ENCODE measurements around the gene MELTF. TPM values are rescaled to one million over a fixed set of nuclear protein-coding genes. Genes with fewer than 3 reads are reported as not detected.
"Not testable (repeated sequence)": the region's sequence is repeated elsewhere in the genome, so short reads cannot be mapped to it uniquely, and the experiment has no call there.

The MELTF gene
- polyA plus RNA-seq, 3 donors = 0.34 to 2.8 (median 0.36) TPM

GRCh38 chr3:197038679-197039462 lies 9.3 kb upstream of the MELTF start:
- Mint-ChIP-seq H3K36me3 (peaks cover 8 to 19% of the 10 kb centered on the region in 2 donors), H3K27me3 (ENCODE audit: low read depth in 3 of 3) (peaks cover 23 to 29% (median 26%) of the 10 kb centered on the region in 3 donors), H3K27ac (peak overlapping the region in 1 of 7 donors; percentile 51), H3K4me3 (no peak overlapping the region), H3K4me1 (no peaks in the 10 kb centered on the region), H3K9me3 (peaks cover 1 to 10% (median 2%) of the 10 kb centered on the region in 7 donors)
- no peak overlapping the region for H3K27ac ChIP-seq (ENCODE audit: low read depth in 1 of 2, low read length in 2 of 2)
- no peaks in the 10 kb centered on the region for H3K4me1 ChIP-seq (ENCODE audit: control insufficient read depth in 1 of 2, insufficient read depth in 2 of 2, low read length in 2 of 2)
- H3K79me2 ChIP-seq (ENCODE audit: insufficient read depth, low read length) = no peaks in the 10 kb centered on the region
- 85% methylated on average over 6 of the region's 14 CpGs for WGBS (ENCODE audit: insufficient coverage)
- no peak overlapping the region for H3K9ac ChIP-seq (ENCODE audit: insufficient read depth, low read length, poor library complexity, severe bottlenecking)
- no peak overlapping the region for H3K4me2 ChIP-seq (replicated peaks; ENCODE audit: extremely low read depth, low read length, poor library complexity, severe bottlenecking)
- H3K27me3 ChIP-seq (ENCODE audit: control insufficient read depth in 2 of 2, insufficient read depth in 2 of 2, low read length in 2 of 2) = peaks cover 9 to 19% of the 10 kb centered on the region in 2 donors
- H3K36me3 ChIP-seq (replicated peaks in 1 of 2; ENCODE audit: control insufficient read depth in 1 of 2, insufficient read depth in 2 of 2, low read length in 2 of 2) = peaks cover 2 to 10% of the 10 kb centered on the region in 2 donors
- no peaks in the 10 kb centered on the region for H4K20me1 ChIP-seq (ENCODE audit: insufficient read depth, low read length)
- no peak overlapping the region for H3K4me3 ChIP-seq (replicated peaks in 1 of 3; ENCODE audit: low read depth in 2 of 3, low read length in 3 of 3)
- TF ChIP-seq CTCF (IDR thresholded peaks at IDR 0.05) = no peak
- no peak for DNase-seq
- no peak overlapping the region for H2AFZ ChIP-seq (ENCODE audit: insufficient read depth, low read depth, low read length, poor library complexity, severe bottlenecking)
- intact Hi-C loops (cut with micrococcal nuclease) = no loop called here
- H3K9me3 ChIP-seq (replicated peaks in 1 of 2; ENCODE audit: control insufficient read depth in 1 of 2, insufficient read depth in 1 of 2, low read length in 2 of 2) = no peaks in the 10 kb centered on the region

DNA sequence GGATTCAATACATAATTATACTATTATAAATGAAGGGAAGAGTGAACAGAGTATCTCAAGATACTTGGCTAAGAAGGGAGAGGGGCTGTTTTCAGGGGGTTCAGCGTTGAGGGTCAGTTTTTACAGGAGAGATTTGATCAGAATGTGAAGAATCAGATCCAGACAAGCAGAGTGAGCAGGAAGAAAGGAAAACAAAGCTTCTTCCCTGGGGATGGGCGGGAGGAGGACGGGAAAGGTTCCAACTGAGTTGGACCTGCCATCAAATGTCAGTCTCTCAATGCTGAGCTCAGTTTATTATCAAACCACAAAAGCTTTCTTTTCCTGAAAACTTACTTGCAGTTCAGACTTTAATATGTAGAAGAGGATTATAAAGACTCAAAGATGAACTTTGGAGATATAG lies 6.0 kb upstream of the MELTF start:
- no peak for DNase-seq
- H3K4me3 Mint-ChIP-seq = peak overlapping the region in 1 of 2 donors; percentile 61
- no peak overlapping the region for H2AFZ ChIP-seq (ENCODE audit: insufficient read depth, low read depth, low read length, poor library complexity, severe bottlenecking)
- no peak overlapping the region for H3K27ac Mint-ChIP-seq
- H3K36me3 ChIP-seq (replicated peaks in 1 of 2; ENCODE audit: control insufficient read depth in 1 of 2, insufficient read depth in 2 of 2, low read length in 2 of 2) = no peaks in the 10 kb centered on the region
- H3K36me3 Mint-ChIP-seq = peaks cover 0 to 6% of the 10 kb centered on the region in 2 donors
- 100% methylated on average over 1 of the region's 3 CpGs for WGBS (ENCODE audit: insufficient coverage)
- H3K27me3 ChIP-seq (ENCODE audit: control insufficient read depth in 2 of 2, insufficient read depth in 2 of 2, low read length in 2 of 2) = peaks cover 9 to 19% of the 10 kb centered on the region in 2 donors
- H3K27ac ChIP-seq (ENCODE audit: low read depth in 1 of 2, low read length in 2 of 2) = no peak overlapping the region
- H3K9me3 Mint-ChIP-seq = peaks cover 2 to 10% (median 2%) of the 10 kb centered on the region in 7 donors
- intact Hi-C loops (cut with micrococcal nuclease) = no loop called here
- H4K20me1 ChIP-seq (ENCODE audit: insufficient read depth, low read length) = no peaks in the 10 kb centered on the region
- H3K27me3 Mint-ChIP-seq (ENCODE audit: low read depth in 3 of 3) = peaks cover 23 to 30% (median 24%) of the 10 kb centered on the region in 3 donors
- H3K4me1 Mint-ChIP-seq = peaks cover 17% of the 10 kb centered on the region
- peaks cover 16 to 18% of the 10 kb centered on the region in 2 donors for H3K4me1 ChIP-seq (ENCODE audit: control insufficient read depth in 1 of 2, insufficient read depth in 2 of 2, low read length in 2 of 2)
- no peaks in the 10 kb centered on the region for H3K9me3 ChIP-seq (replicated peaks in 1 of 2; ENCODE audit: control insufficient read depth in 1 of 2, insufficient read depth in 1 of 2, low read length in 2 of 2)
- TF ChIP-seq CTCF (IDR thresholded peaks at IDR 0.05) = no peak
- H3K9ac ChIP-seq (ENCODE audit: insufficient read depth, low read length, poor library complexity, severe bottlenecking) = no peak overlapping the region
- no peaks in the 10 kb centered on the region for H3K79me2 ChIP-seq (ENCODE audit: insufficient read depth, low read length)
- no peak overlapping the region for H3K4me2 ChIP-seq (replicated peaks; ENCODE audit: extremely low read depth, low read length, poor library complexity, severe bottlenecking)
- H3K4me3 ChIP-seq (replicated peaks in 1 of 3; ENCODE audit: low read depth in 2 of 3, low read length in 3 of 3) = no peak overlapping the region

DNA sequence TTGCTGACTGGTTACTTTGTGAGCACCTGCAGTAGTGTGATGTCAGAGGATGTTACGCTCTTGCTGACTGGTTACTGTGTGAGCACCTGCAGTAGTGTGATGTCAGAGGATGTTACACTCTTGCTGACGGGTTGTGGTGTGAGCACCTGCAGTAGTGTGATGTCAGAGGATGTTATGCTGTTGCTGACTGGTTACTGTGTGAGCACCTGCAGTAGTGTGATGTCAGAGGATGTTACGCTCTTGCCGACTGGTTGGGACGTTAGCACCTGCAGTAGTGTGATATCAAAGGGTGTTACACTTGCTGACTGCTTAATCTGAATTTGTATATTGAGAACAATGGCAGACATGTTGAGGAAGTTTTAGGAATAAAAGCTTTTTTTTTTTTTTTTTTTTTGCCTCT lies 5.2 kb upstream of the MELTF start:
- WGBS (ENCODE audit: insufficient coverage) = 84% methylated on average over 5 of the region's 5 CpGs
- Mint-ChIP-seq H3K4me1 (peaks cover 22% of the 10 kb centered on the region), H3K4me3 (peak overlapping the region in 1 of 2 donors; percentile 79), H3K27me3 (ENCODE audit: low read depth in 3 of 3) (peaks cover 23 to 34% (median 24%) of the 10 kb centered on the region in 3 donors), H3K9me3 (peaks cover 2 to 10% (median 2%) of the 10 kb centered on the region in 7 donors)
- H3K36me3 ChIP-seq (replicated peaks in 1 of 2; ENCODE audit: control insufficient read depth in 1 of 2, insufficient read depth in 2 of 2, low read length in 2 of 2); H3K27ac Mint-ChIP-seq; H3K27ac ChIP-seq (ENCODE audit: low read depth in 1 of 2, low read length in 2 of 2); H3K36me3 Mint-ChIP-seq; H2AFZ ChIP-seq (ENCODE audit: insufficient read depth, low read depth, low read length, poor library complexity, severe bottlenecking); H4K20me1 ChIP-seq (ENCODE audit: insufficient read depth, low read length); H3K9me3 ChIP-seq (replicated peaks in 1 of 2; ENCODE audit: control insufficient read depth in 1 of 2, insufficient read depth in 1 of 2, low read length in 2 of 2); H3K79me2 ChIP-seq (ENCODE audit: insufficient read depth, low read length); intact Hi-C loops (cut with micrococcal nuclease); H3K4me3 ChIP-seq (replicated peaks in 1 of 3; ENCODE audit: low read depth in 2 of 3, low read length in 3 of 3); DNase-seq; H3K9ac ChIP-seq (ENCODE audit: insufficient read depth, low read length, poor library complexity, severe bottlenecking); H3K4me2 ChIP-seq (replicated peaks; ENCODE audit: extremely low read depth, low read length, poor library complexity, severe bottlenecking): not testable (repeated sequence)
- H3K4me1 ChIP-seq (ENCODE audit: control insufficient read depth in 1 of 2, insufficient read depth in 2 of 2, low read length in 2 of 2) = peaks cover 22 to 26% of the 10 kb centered on the region in 2 donors
- H3K27me3 ChIP-seq (ENCODE audit: control insufficient read depth in 2 of 2, insufficient read depth in 2 of 2, low read length in 2 of 2) = peaks cover 9 to 19% of the 10 kb centered on the region in 2 donors

Measured in CD14-positive monocyte (primary cell).